Naive thymus-derived CD8-positive, alpha-beta T cell (primary cell): ENCODE results near the gene PRR14L. TPM values are rescaled to one million over a fixed set of nuclear protein-coding genes. Genes with fewer than 3 reads are reported as not detected.

ENCODE experiments used
- polyA plus RNA-seq, 3 donors: library from polyadenylated mRNA; unstranded; fragments of 300-500 nt; fragmentation: Illumina TruSeq; gene quantifications; one replicate each; pipeline ENCODE4 v1.2.3, GENCODE V29; 2021
- total RNA-seq, 8 experiments: library from RNA in 2 of 8; stranded (reverse) in 2 of 8; gene quantifications; one replicate each; pipeline ENCODE4 v1.2.3 and lab custom pipeline; 2021 to 2026

The PRR14L gene
- total and polyA plus RNA-seq, 5 experiments from 2014 or later: 12.7 to 65.9 (median 26.7) TPM

Other genes starting within 250 kb of the PRR14L start
- 10 to 100 TPM; 35.2 to 36.6 TPM for gene PISD, start 87.9 kb downstream of the PRR14L start, total RNA-seq
- 10 to 100 TPM; 12.7 to 21.0 (median 17.7) TPM for gene PISD, start 87.9 kb downstream of the PRR14L start, polyA plus RNA-seq
- gene DEPDC5, start 3.9 kb upstream of the PRR14L start, total RNA-seq: 10 to 100 TPM; 41.4 to 52.4 TPM
- 10 to 100 TPM in 1 of 3 donors, 1 to 10 TPM in 2; 3.9 to 10.6 (median 4.5) TPM for gene DEPDC5, start 3.9 kb upstream of the PRR14L start, polyA plus RNA-seq
- 10 to 100 TPM; 29.9 to 30.9 TPM for gene YWHAH, start 194.4 kb upstream of the PRR14L start, total RNA-seq
- 10 to 100 TPM; 25.1 to 44.4 (median 32.5) TPM for gene YWHAH, start 194.4 kb upstream of the PRR14L start, polyA plus RNA-seq